Mesenchymal stem cell (in vitro differentiated cells and primary cell): ENCODE measurements around the gene OR51B2. TPM values are rescaled to one million over a fixed set of nuclear protein-coding genes. Genes with fewer than 3 reads are reported as not detected.

Source experiments
- DNase-seq: peaks from one replicate; pipeline ENCODE4 v3.0.0-alpha.2; 2013
- H2AFZ ChIP-seq: one replicate; pipeline ENCODE4 v1.6.1; 2013; ENCODE audit warnings: low read depth, mild to moderate bottlenecking, control low read depth, inconsistent platforms, low read length, moderate library complexity
- H2AK5ac ChIP-seq: 2 replicates; pipeline ENCODE4 v1.6.1; 2013; ENCODE audit warnings: low read length, moderate library complexity, mild to moderate bottlenecking, inconsistent platforms; ENCODE audit not compliant: severe bottlenecking
- H2BK120ac ChIP-seq: one replicate; pipeline ENCODE4 v1.6.1; 2013; ENCODE audit warnings: low read depth, mild to moderate bottlenecking, inconsistent platforms, low read length, moderate library complexity
- H2BK12ac ChIP-seq, 2 experiments: one replicate each; pipeline ENCODE4 v1.6.1; 2013; ENCODE audit warnings: inconsistent platforms in 2 of 2, low read length in 2 of 2, mild to moderate bottlenecking in 2 of 2, moderate library complexity in 2 of 2, control low read depth in 1 of 2
- H2BK15ac ChIP-seq: one replicate; pipeline ENCODE4 v1.6.1; 2013; ENCODE audit warnings: mild to moderate bottlenecking, low read depth, inconsistent platforms; ENCODE audit not compliant: poor library complexity, severe bottlenecking
- H2BK5ac ChIP-seq: 2 replicates; pipeline ENCODE4 v1.6.1; 2013; ENCODE audit warnings: low read depth, mild to moderate bottlenecking, low read length, control low read depth, inconsistent platforms; ENCODE audit not compliant: poor library complexity, severe bottlenecking
- H3K14ac ChIP-seq, 2 experiments: one replicate each; pipeline ENCODE4 v1.6.1; 2013; ENCODE audit warnings: inconsistent platforms in 2 of 2, low read length in 2 of 2, control low read depth in 1 of 2, mild to moderate bottlenecking in 1 of 2, moderate library complexity in 1 of 2
- H3K18ac ChIP-seq, 2 experiments: one replicate each; pipeline ENCODE4 v1.6.1; 2013; ENCODE audit warnings: inconsistent platforms in 2 of 2, low read length in 2 of 2, control low read depth in 1 of 2, low read depth in 1 of 2, mild to moderate bottlenecking in 1 of 2
- H3K23ac ChIP-seq, 2 experiments: one replicate each; pipeline ENCODE4 v1.6.1; 2013; ENCODE audit warnings: inconsistent platforms in 2 of 2, low read length in 2 of 2, mild to moderate bottlenecking in 2 of 2, moderate library complexity in 2 of 2, control low read depth in 1 of 2
- H3K27ac ChIP-seq: 2 replicates; pipeline ENCODE4 v1.5.1; 2013; ENCODE audit warnings: mild to moderate bottlenecking, moderate library complexity, low read length, control low read depth, inconsistent platforms; ENCODE audit not compliant: poor library complexity, severe bottlenecking
- H3K27me3 ChIP-seq, 2 experiments: 2 replicates each; pipeline versions ENCODE4 v1.6.1 to v1.7.0; 2013; ENCODE audit warnings: low read length in 2 of 2, mild to moderate bottlenecking in 2 of 2, moderate library complexity in 2 of 2, control low read depth in 1 of 2, inconsistent platforms in 1 of 2; ENCODE audit not compliant: control insufficient read depth in 1 of 2, insufficient read depth in 1 of 2
- H3K36me3 ChIP-seq, 2 experiments: 2 replicates each; pipeline versions ENCODE4 v1.6.1 to v1.7.0; 2013; ENCODE audit warnings: low read length in 2 of 2, control low read depth in 1 of 2, inconsistent platforms in 1 of 2, low read depth in 1 of 2, mild to moderate bottlenecking in 1 of 2; ENCODE audit not compliant: insufficient read depth in 2 of 2, control insufficient read depth in 1 of 2
- H3K4ac ChIP-seq, 2 experiments: one replicate each; pipeline ENCODE4 v1.6.1; 2013; ENCODE audit warnings: inconsistent platforms in 2 of 2, low read length in 2 of 2, mild to moderate bottlenecking in 2 of 2, moderate library complexity in 2 of 2, control low read depth in 1 of 2, low read depth in 1 of 2
- H3K4me1 ChIP-seq: 2 replicates; pipeline ENCODE4 v1.6.1; 2013; ENCODE audit warnings: low read depth, low read length, control low read depth; ENCODE audit not compliant: control insufficient read depth, insufficient read depth
- H3K4me2 ChIP-seq: 2 replicates; pipeline ENCODE4 v1.6.1; 2013; ENCODE audit warnings: low read length, mild to moderate bottlenecking, inconsistent platforms; ENCODE audit not compliant: poor library complexity, severe bottlenecking
- H3K4me3 ChIP-seq, 2 experiments: 2 replicates each; pipeline versions ENCODE4 v1.5.1 to v1.7.0; 2013; ENCODE audit warnings: low read length in 2 of 2, mild to moderate bottlenecking in 2 of 2, control low read depth in 1 of 2, low read depth in 1 of 2; ENCODE audit not compliant: insufficient read depth in 1 of 2
- H3K79me1 ChIP-seq: replicated peaks from 2 replicates; pipeline ENCODE4 v1.6.1; 2013; ENCODE audit warnings: mild to moderate bottlenecking, control low read depth, low read length, inconsistent platforms; ENCODE audit not compliant: poor library complexity, severe bottlenecking
- H3K9ac ChIP-seq: 2 replicates; pipeline ENCODE4 v1.7.0; 2013; ENCODE audit warnings: mild to moderate bottlenecking, low read length, moderate library complexity
- H3K9me3 ChIP-seq: 2 replicates; pipeline ENCODE4 v1.7.0; 2013; ENCODE audit warnings: mild to moderate bottlenecking, low read length; ENCODE audit not compliant: control insufficient read depth
- H4K8ac ChIP-seq: one replicate; pipeline ENCODE4 v1.6.1; 2013; ENCODE audit warnings: inconsistent platforms, mild to moderate bottlenecking, low read length, moderate library complexity
- H4K91ac ChIP-seq: one replicate; pipeline ENCODE4 v1.6.1; 2013; ENCODE audit warnings: mild to moderate bottlenecking, low read length, inconsistent platforms
- WGBS: methylation state at CpG from one replicate; pipeline ENCODE4 v1.1.7; 2013; ENCODE audit warnings: mixed read lengths; 5-methylcytosine and 5-hydroxymethylcytosine counted together
- small RNA-seq: library from polyadenylated mRNA; stranded (forward); fragments of <200 nt; extraction: miRNeasy Mini kit (QIAGEN cat#:217004); gene quantifications from one replicate; pipeline ENCODE3, GENCODE V24; 2013; ENCODE audit warnings: low read depth

The OR51B2 gene

DNA sequence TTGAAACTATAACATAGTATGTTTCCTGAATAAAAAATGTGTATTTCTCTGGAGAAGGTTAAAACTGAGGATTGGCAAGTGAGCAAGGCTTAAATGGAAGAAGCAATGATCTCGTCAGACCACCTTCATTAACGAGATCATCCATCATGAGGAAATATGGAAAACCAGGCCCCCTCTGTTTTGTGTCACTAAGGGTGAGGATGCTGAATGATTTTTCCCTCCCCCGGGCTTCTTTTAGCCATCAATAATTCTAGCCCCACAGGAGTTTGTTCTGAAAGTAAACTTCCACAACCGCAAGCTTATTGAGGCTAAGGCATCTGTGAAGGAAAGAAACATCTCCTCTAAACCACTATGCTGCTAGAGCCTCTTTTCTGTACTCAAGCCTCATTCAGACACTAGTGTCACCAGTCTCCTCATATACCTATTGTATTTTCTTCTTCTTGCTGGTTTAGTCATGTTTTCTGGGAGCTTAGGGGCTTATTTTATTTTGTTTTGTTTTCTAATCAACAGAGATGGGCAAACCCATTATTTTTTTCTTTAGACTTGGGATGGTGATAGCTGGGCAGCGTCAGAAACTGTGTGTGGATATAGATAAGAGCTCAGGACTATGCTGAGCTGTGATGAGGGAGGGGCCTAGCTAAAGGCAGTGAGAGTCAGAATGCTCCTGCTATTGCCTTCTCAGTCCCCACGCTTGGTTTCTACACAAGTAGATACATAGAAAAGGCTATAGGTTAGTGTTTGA, 48.6 kb downstream of the OR51B2 start:
- no peaks in the 10 kb centered on the region for H3K36me3 ChIP-seq
- no peak overlapping the region for H2BK15ac ChIP-seq
- no peak overlapping the region for H4K8ac ChIP-seq
- H3K27me3 ChIP-seq: no peaks in the 10 kb centered on the region
- no peak overlapping the region for H3K4me2 ChIP-seq
- no peak overlapping the region for H3K4ac ChIP-seq
- H3K23ac ChIP-seq: no peak overlapping the region
- H3K14ac ChIP-seq: no peak overlapping the region
- H3K9ac ChIP-seq: no peak overlapping the region
- no peaks in the 10 kb centered on the region for H3K9me3 ChIP-seq
- H4K91ac ChIP-seq: no peak overlapping the region
- H2BK5ac ChIP-seq: no peak overlapping the region
- no peak overlapping the region for H3K18ac ChIP-seq
- no peak overlapping the region for H2BK12ac ChIP-seq
- no peaks in the 10 kb centered on the region for H3K79me1 ChIP-seq
- H2AK5ac ChIP-seq: no peak overlapping the region
- H3K27ac ChIP-seq: no peak overlapping the region
- peak; percentile 49 for DNase-seq
- no peak overlapping the region for H2BK120ac ChIP-seq
- no peaks in the 10 kb centered on the region for H3K4me1 ChIP-seq
- no peak overlapping the region for H2AFZ ChIP-seq
- H3K4me3 ChIP-seq: no peak overlapping the region
- WGBS: 51% methylated on average over 6 of the region's 6 CpGs

DNA sequence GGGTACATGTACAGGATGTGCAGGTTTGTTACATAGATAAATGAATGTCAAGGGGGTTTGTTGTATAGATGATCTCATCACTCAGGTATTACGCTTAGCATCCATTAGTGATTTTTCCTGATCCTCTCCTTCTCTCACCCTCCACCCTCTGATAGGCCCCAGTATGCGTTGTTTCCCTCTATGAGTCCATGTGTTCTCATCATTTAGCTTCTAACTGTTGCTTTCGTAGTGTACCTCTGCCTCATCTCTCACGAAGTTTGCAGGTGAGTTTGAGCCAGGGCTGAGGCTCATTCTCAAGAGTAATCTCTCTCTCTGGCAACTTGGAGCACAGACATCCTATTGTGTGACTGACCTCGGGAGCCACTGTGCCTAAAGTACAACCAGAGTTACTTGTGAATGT, 49.7 kb downstream of the OR51B2 start:
- Histone ChIP-seq H4K91ac (no peak overlapping the region), H3K23ac (no peak overlapping the region), H3K18ac (peak overlapping the region in 1 of 2 experiments; percentile 28), H3K4me3 (no peak overlapping the region), H2BK120ac (no peak overlapping the region), H3K4ac (no peak overlapping the region), H2BK5ac (no peak overlapping the region), H3K27me3 (no peaks in the 10 kb centered on the region), H3K79me1 (no peaks in the 10 kb centered on the region), H3K9ac (no peak overlapping the region), H3K14ac (peak overlapping the region in 1 of 2 experiments; percentile 4), H3K4me1 (no peaks in the 10 kb centered on the region), H2BK15ac (no peak overlapping the region), H2BK12ac (no peak overlapping the region), H3K9me3 (no peaks in the 10 kb centered on the region), H4K8ac (peak overlapping the region; percentile 52), H3K4me2 (no peak overlapping the region), H3K27ac (no peak overlapping the region), H3K36me3 (no peaks in the 10 kb centered on the region), H2AFZ (no peak overlapping the region), H2AK5ac (no peak overlapping the region)
- WGBS: 27% methylated on average over 5 of the region's 5 CpGs
- DNase-seq: peak; percentile 24

Small RNA genes within 50 kb of the gene (small RNA-seq; reads per million reads assigned to genes)
- gene AC104389.3: not detected
